ENCODE data around the gene APOBEC3A. TPM values are rescaled to one million over a fixed set of nuclear protein-coding genes. Genes with fewer than 3 reads are reported as not detected.
"Not testable (repeated sequence)": the region's sequence is repeated elsewhere in the genome, so short reads cannot be mapped to it uniquely, and the experiment has no call there.

The APOBEC3A gene
- polyA plus RNA-seq, 5 donors, result 0.15 to 0.40 (median 0.19) TPM; not detected in 1

DNA sequence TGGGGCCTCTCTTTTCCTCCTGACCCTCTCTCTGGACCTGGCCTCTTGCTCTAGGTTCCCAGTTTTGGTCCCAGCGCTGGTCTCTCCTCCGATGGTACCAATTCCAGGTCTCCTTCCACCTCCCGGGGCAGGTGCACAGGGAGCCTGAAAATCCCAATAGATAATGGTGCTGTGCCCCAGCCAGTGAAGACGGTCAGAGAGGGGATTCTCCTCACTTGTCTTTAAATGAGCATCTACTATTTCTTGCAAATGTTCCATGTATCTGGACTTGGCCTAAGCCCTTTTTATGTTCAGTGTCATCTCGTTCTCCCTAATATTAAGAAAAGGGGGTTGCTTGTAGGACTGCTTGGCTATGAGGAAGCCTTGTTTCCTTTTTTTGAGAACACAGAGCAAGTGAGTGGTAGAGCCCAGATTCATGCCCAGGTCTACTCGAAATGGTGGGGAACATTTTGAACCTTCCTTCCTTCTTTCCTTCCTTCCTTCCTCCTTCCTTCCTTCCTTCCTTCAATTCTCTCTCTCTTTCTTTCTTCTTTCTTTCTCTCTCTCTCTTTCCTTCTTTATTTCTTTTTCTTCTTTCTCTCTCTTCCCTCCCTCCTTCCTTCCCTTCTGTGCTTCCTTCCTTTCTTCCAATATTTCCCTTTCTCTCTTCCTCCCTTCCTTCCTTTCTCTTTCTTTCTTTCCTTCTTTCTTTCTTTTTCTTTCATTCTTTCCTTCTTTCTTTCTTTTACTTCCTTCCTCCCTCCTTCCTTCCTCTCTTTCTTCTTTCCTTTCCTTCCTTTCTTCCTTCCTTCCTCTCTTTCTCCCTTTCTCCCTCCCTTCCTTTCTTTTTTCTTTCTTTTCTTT, 620 bp downstream of the APOBEC3A start:
- no peak for DNase-seq

GRCh38 chr22:38958651-38958943, 1.2 kb downstream of the APOBEC3A start:
- DNase-seq, result not testable (repeated sequence)

GRCh38 chr22:38959590-38959989, 2.2 kb downstream of the APOBEC3A start:
- no peak for DNase-seq

DNA sequence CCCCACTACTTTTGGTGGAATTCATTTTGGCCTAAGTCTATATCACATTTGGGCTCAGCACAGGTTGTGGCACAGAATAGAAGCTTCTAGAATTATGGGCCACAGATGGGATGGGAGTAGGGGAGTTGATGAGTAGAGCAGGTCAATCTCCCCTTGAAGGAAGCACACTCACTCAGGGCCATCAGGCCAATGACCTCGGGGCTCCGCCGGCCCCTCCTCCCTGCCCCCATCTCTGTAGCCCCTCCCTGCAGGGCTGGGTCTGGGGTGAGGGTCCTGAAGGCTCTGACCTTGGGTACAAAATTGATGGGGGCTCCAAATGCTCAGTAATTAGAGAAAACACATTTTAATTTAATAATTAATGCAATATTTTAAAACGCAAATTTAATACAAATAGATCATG, 3.3 kb downstream of the APOBEC3A start:
- DNase-seq, result not testable (repeated sequence)

DNA sequence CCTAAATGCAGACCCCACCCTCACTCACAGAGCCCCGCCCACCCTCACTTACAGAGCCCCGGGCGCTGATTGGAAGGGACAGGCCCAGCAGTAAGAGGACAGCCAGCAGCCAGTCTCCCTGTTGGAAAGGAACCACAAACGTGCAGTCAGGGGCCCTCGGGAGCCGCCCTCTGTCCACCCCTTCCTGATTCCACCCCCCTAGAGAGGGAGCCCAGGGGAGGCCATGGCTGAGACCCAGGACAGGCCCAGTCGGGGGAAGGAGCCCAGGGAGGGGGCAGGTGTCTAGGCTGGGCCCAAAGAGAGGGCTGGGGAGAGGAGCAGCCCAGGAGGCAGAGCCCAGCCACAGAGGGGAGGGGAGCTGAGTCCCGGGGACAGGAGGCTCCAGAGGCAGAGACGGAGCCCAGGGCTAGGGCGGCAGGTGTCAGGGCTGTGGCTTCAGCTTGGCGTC, 5.9 kb downstream of the APOBEC3A start:
- not testable (repeated sequence) for DNase-seq

DNA sequence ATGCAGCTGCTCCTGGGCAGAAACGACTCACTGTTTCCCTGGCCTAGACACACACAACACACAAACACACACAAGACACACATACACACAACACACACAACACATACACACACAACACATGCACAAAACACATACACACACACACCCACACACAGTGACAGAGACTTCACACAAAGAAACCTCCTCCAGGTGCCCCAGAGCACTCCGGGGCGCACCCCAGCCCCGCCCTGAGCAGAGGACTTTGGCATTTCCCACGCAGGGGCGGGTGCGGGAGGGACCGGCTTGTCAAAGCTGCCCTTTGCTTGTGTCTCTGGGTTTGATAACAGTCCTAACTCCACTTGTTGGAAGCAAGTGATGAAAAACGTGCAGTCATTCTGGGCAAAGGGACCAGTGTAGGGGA, 6.5 kb downstream of the APOBEC3A start:
- no peak for DNase-seq

DNA sequence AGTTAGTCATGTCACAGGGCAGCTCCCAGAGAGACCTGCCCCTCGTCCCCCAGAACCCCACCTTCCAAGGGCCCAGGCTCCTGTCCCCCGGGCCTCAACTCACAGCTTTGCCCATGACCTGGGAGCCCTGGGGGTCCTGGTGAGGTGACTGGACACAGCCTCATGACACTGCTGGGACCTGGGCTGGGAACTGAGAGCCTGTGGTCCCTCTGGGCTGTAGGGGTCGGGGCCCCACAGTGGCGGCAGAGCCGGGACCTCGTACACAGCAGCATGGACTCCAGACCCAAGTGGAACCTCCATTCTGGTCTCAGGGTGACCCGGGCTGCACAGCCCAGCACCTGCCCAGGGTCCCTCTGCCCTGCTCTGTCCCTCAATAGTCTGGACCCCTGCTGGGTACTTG, 6.9 kb downstream of the APOBEC3A start:
- no peak for DNase-seq

DNA sequence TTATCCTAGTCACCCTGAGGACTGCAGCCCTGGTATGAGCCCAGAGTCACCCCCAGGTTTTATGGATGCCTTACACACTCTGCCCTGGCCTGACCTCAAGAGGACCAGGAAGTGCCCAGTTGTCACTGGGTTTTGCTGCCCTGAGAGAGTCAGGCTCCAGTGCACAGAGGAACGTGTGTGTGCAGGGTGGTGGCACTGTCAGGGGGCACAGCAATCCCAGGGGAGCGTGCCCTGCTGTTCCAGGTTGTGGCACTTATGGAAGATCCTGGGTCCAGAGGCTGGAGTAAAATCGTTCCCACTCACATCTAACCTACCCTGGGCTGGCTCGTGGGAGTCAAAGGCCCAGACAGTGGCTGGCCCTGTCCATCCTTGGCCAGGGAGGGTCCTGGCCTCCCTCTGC, 7.6 kb downstream of the APOBEC3A start:
- DNase-seq, result no peak

DNA sequence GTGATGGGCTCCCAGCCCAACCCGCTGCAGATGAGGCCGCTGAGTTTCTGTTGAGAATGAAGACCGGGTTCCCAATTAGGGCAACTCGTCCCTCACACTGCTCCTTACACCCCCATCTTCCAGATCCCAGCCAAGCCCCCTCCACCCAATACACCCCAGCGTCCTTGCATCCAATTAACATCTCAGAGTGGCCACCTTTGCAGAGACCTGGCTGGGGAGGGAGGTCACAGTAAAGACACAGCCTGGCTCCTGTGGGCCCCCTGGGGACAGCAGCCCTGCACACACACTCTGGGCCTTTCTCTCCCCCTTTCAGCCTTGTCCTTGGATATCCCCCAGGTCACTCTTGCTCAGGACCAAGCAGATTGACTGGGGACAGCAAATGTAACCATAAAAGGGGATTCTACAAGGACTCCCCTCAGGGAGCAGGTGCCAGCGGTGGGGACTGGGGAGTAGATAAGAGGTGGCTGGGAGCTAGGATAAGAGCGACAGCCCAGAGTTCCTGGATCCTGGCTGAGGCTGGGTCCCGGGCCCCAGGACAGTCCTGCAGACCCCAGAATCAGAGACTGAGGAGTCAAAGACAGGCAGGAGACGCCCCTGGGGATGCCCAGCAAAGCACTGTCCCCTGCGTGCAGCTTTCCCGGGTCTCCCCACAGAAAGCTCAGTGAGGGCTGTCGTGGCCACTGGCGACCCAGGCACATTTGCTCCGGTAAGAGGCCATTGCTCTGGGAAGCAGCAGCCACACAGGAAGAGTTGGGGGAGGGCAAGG, 8.4 kb downstream of the APOBEC3A start:
- no peak for DNase-seq

DNA sequence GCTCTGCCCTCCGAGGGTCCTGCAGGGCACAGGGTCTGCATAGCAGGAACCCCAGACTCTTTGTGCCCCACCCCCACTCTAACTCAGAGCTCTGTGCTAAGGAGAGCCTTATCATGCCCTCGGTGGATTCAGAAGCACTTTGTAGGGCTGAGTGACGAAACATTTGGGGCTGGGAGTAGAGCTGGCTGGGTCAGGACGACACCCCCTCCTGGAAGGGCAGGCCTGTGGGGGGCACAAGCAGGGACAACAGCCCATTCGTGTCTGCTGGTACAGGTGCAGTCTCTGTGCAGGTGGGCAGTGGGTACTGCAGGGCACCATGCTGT, 8.9 kb downstream of the APOBEC3A start:
- DNase-seq, result no peak

- DNase-seq, result no peak
Observed at GRCh38 chr22:38966942-38967341, 9.5 kb downstream of the APOBEC3A start.

GRCh38 chr22:38967451-38968450, 10.3 kb downstream of the APOBEC3A start:
- no peak for DNase-seq

DNA sequence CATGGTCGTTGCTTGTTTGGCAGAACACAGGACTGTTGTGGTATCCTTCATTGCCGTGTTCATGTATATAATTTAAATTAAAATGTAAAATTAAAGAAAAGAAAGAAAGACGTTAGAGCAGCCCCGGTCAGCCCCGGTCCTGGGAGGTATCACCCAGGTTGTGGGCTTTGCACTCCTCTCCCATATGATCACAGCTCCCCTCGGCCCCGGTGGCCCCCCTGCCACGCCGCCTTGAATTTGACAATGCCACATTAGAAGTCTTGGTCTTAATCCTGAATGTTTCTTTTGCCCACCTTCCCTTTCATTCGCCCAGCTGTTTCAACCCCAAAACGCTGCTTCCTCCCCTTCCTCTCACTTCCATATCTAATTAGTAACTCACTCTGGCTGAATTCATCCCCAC, 11.4 kb downstream of the APOBEC3A start:
- no peak for DNase-seq

DNA sequence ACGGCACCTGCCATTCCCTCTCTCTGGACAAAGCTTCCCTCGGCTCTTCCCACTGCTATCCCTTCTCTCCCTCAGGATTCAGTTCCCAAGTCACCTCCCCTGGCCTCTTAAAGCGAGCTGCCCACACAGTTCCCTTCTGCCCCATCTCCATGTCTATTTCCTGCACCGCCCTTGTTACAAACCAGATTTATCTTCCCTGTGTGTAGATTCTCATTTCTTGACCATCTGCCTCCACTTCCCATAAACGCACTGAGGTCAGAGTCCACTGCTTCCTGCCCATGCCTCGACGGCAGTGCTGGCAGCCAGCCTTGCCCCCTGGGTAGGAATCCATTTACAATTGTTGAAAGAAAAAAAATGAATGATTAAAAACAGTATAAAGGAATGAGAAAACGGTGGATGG, 13.1 kb downstream of the APOBEC3A start:
- DNase-seq, result no peak

DNA sequence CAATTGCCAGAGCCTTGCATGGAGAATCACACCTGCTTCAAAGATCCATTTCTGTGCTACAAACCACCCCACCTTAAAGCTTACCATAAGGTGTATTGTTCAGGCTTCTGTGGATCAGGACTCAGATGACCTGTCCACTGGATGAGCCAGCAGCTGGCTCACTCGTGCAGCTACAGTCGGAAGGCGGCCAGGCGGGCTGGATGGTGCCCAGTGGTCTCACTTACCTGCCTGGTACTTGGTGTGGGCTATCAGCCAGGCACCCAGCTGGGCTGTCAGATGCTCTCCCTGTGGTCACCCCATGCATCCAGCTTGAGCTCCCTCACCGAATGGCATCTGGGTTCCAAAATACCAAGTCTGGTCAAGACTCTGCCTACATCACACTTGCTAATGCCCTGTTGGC, 13.8 kb downstream of the APOBEC3A start:
- no peak for DNase-seq

DNA sequence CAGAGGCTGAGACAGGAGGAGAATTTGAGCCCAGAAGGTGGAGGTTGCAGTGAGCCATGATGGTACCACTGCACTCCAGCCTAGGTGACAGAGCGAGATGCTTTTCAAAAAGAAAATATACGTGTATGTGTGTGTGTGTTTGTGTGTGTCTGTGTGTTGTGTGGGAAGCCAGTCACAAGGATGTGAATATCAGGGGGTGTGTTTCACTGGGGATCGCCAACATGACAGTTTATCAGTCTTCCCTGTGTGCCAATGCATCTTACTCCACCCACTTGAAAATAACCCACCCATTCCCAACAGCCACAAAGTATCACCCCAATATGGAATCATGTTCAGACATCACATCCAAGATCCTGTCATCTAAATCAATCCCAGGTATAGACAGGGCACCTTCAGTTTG, 14.4 kb downstream of the APOBEC3A start:
- no peak for DNase-seq

DNA sequence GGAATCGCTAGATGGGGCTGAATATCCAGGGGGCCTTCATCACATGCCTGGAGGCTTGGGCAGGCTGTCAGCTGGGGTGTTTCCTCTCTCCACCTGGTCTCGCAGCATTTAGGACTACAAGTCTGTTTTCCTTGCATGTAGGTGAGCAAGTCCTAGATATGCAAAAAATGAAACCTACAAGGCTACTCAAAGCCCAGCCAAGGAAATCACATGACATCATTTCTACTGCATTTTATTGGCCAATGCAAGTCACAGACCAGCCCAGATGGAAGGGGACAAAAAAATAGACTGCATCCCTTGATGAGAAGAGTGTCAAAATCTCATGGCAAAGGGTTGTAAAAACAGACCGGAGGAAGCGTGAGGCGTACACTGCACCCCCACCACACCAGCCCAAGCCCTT, 15.1 kb downstream of the APOBEC3A start:
- DNase-seq, result no peak

DNA sequence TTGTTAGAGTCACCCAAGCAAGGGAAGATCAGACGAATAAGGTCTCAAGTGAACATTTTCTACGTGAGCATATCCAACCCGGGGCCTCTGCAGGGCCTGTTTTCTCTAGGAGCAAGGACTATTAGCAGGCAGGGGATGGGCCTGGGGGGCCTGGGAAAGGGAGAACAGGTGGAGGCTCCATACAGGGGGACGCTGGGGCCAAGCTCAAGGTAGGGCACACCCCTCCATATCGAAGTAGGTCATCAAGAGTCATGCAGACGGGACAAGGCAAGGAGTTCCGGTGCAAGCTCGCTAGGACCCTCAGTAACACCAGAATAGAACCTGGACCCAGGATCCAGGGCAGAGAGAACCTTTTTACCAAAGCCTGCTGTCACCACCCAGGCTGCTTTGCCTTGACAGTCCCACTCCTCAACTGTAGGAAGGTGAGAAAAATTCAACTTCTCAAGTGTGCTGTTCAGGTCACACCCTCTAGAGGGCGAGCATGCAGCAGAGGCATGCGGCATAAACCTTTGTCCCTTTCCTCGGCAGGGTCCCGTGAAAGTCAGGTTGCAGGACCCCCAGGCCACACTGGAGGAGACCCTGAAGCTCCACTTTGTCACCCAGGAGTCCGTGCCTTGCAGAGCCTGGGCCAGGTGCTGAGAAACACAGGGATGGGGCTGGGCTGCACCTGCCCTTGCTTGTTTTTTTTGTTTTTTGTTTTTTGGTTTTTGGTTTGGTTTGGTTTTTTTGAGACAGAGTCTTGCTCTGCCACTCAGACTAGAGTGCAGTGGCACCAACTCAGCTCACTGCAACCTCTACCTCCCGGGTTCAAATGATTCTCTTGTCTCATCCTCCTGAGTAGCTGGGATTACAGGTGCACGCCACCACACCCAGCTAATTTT, 16.1 kb downstream of the APOBEC3A start:
- DNase-seq, result no peak

DNA sequence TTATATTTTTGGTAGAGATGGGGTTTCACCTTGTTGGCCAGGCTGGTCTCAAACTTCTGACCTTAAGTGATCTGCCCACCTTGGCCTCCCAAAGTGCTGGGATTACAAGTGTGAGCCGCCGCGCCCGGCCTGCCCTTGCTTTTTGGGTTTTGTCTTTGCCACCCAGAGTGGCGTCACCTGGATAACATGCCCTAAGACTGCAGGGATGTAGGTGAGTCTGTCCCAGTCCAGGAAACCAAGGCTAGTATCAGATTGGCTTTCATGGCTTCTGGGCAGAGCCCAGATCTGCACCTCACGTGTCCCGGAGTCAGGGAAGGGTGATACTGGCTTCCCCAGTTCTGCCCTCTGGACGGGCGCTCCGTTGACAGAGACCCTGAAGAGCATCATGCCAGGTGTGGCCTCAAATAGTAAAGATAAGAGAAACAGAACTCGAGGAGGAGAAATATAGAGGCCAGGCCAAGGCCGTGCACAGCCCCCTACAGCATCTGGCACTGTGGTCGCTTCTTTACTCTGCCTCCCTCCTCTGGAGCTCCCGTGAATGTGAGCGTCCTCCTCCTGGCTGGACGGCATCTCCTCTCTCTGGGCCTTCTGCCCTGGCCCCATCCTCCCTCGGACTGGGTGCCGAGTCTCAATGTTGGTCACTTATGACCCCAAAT, 16.9 kb downstream of the APOBEC3A start:
- DNase-seq, result no peak

DNA sequence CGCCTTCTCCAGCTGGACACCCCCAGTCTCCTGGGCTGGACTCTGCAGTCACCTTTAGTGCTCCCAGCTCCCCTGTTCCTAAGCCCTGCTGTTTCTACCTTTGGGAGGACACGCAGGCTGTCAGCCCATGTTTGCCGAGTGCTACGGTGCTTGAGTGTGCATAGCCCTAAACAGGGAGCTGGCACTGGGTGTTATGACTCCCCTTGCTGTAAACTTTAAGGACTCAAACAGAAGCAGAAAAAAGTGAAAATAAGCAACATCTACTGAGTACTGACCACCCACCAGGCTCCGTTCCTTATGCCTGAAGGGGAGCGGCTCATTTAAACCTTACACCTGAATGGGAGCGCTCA, 17.4 kb downstream of the APOBEC3A start:
- DNase-seq, result no peak

- not testable (repeated sequence) for DNase-seq
Observed at GRCh38 chr22:38977289-38977688, 19.9 kb downstream of the APOBEC3A start.

All from right lung (tissue), 5 donors.